Kidney (tissue), 14 donors: Measurements from ENCODE around the gene KRTAP10-5. TPM values are rescaled to one million over a fixed set of nuclear protein-coding genes. Genes with fewer than 3 reads are reported as not detected.

ENCODE experiments used
- DNase-seq, 5 donors: peaks; one replicate each; pipeline ENCODE4 v3.0.0-alpha.2; 2013 to 2020
- FAIRE-seq: peaks from 2 replicates; lab custom pipeline; 2012; peaks lifted over from hg19 to GRCh38; lab: Jason Lieb, UNC
- H3K27ac ChIP-seq, 2 donors: one replicate each; pipeline ENCODE4 v1.7.0; 2013; ENCODE audit warnings: low read depth in 2 of 2, low read length in 2 of 2, inconsistent platforms in 1 of 2
- H3K27me3 ChIP-seq: one replicate; pipeline ENCODE4 v1.7.1; 2013; ENCODE audit warnings: low read length, inconsistent platforms; ENCODE audit not compliant: control insufficient read depth, insufficient read depth
- H3K36me3 ChIP-seq, 3 donors: one replicate each; pipeline versions ENCODE4 v1.7.0 to v1.7.1; 2013; ENCODE audit warnings: low read length in 3 of 3, control low read depth in 1 of 3, inconsistent platforms in 1 of 3; ENCODE audit not compliant: insufficient read depth in 3 of 3, control insufficient read depth in 2 of 3
- H3K4me1 ChIP-seq, 3 donors: one replicate each; pipeline versions ENCODE4 v1.7.0 to v1.7.1; 2013; ENCODE audit warnings: low read length in 3 of 3, inconsistent platforms in 1 of 3, low read depth in 1 of 3; ENCODE audit not compliant: control insufficient read depth in 2 of 3, insufficient read depth in 2 of 3
- H3K4me3 ChIP-seq, 3 donors: one replicate each; pipeline versions ENCODE4 v1.7.0 to v1.8.1; 2013; ENCODE audit warnings: low read length in 3 of 3, control low read depth in 1 of 3, inconsistent platforms in 1 of 3
- H3K9ac ChIP-seq, 3 donors: one replicate each; pipeline versions ENCODE4 v1.7.0 to v1.7.1; 2013; ENCODE audit warnings: low read length in 3 of 3, control low read depth in 1 of 3, inconsistent platforms in 1 of 3
- H3K9me3 ChIP-seq, 3 donors: one replicate each; pipeline versions ENCODE4 v1.7.0 to v1.7.1; 2013; ENCODE audit warnings: low read length in 3 of 3, control low read depth in 1 of 3, inconsistent platforms in 1 of 3; ENCODE audit not compliant: control insufficient read depth in 2 of 3, insufficient read depth in 1 of 3
- intact Hi-C: fragments of 100-400 bp; cut with DNase I; formaldehyde crosslinking; loops from one replicate; pipeline ENCODE4 v1.11.1; 2022
- polyA plus RNA-seq: library from polyadenylated mRNA; stranded (reverse); fragments of 350-450 nt; fragmentation: Illumina TruSeq; extraction: RNeasy Lipid Tissue Mini Kit (QIAGEN cat#74804); gene quantifications from one replicate; pipeline ENCODE4 v1.2.3, GENCODE V29; 2014; ENCODE audit warnings: low read depth, low replicate concordance; ENCODE audit not compliant: insufficient read depth
- total RNA-seq: library from RNA; stranded (reverse); fragmentation: NEBNext Ultra II Directional; extraction: Animal tissue kit (Norgen Biotek cat#: 25700); gene quantifications from one replicate; pipeline ENCODE4 v1.2.1, GENCODE V29; 2021
- TF ChIP-seq, protein P1 (sequence below): IDR thresholded peaks from 3 replicates; pipeline ENCODE4 v1.5.1; 2012; ENCODE audit warnings: mild to moderate bottlenecking, moderate library complexity, borderline replicate concordance; ENCODE audit not compliant: insufficient read depth; ENCODE audit errors: extremely low read depth
- donor health status: control.
- donor health status: control.
- donor health status: control.
- donor health status: control.
- donor health status: control.
- donor health status: DM: yes; HTN: yes; CAD: no.
- donor health status: Normal renal cell carcinoma (clear cell type).

Gene KRTAP10-5
- total and polyA plus RNA-seq, 2 donors from 2014 or later, result not detected

- TF ChIP-seq, protein P1, sequence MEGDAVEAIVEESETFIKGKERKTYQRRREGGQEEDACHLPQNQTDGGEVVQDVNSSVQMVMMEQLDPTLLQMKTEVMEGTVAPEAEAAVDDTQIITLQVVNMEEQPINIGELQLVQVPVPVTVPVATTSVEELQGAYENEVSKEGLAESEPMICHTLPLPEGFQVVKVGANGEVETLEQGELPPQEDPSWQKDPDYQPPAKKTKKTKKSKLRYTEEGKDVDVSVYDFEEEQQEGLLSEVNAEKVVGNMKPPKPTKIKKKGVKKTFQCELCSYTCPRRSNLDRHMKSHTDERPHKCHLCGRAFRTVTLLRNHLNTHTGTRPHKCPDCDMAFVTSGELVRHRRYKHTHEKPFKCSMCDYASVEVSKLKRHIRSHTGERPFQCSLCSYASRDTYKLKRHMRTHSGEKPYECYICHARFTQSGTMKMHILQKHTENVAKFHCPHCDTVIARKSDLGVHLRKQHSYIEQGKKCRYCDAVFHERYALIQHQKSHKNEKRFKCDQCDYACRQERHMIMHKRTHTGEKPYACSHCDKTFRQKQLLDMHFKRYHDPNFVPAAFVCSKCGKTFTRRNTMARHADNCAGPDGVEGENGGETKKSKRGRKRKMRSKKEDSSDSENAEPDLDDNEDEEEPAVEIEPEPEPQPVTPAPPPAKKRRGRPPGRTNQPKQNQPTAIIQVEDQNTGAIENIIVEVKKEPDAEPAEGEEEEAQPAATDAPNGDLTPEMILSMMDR, result no peak
These were observed 39.5 kb upstream of the KRTAP10-5 start for GRCh38 chr21:44619886-44620285.

DNA sequence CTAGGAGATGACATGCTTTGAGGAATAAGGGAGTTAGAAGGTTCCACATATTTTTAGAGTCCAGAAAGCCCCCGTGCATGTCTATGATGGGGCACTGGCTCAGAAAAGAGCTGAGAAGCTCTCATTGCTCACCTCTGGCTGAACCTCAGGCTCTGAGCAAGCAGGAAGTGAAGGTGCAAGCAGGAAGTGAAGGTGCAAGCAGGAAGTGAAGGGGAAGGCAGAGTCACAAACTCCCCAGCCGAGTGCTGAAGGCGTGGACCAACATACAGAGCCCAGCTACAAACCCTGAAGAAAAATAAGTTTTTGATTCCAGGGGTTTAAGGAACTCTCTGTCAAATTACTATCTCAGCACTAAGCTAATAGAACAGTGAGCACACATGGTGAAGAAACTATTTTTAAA, 38.5 kb upstream of the KRTAP10-5 start:
- Histone ChIP-seq H3K9me3 (peaks cover 0 to 9% (median 0%) of the 10 kb centered on the region in 3 donors), H3K9ac (no peak overlapping the region), H3K36me3 (no peaks in the 10 kb centered on the region), H3K27me3 (no peaks in the 10 kb centered on the region), H3K27ac (no peak overlapping the region), H3K4me3 (no peak overlapping the region), H3K4me1 (no peaks in the 10 kb centered on the region)
- intact Hi-C loops, result no loop called here
- FAIRE-seq, result no peak
- no peak for DNase-seq
- TF ChIP-seq, protein P1, result no peak

More at GRCh38 chr21:44619886-44620285, 39.5 kb upstream of the KRTAP10-5 start:
- H3K27me3 ChIP-seq, result no peaks in the 10 kb centered on the region
- intact Hi-C loops, result no loop called here
- no peak overlapping the region for H3K27ac ChIP-seq
- FAIRE-seq, result no peak
- no peaks in the 10 kb centered on the region for H3K36me3 ChIP-seq
- H3K4me1 ChIP-seq, result no peaks in the 10 kb centered on the region
- no peak for DNase-seq
- H3K9me3 ChIP-seq, result peaks cover 0 to 18% (median 0%) of the 10 kb centered on the region in 3 donors
- no peak overlapping the region for H3K4me3 ChIP-seq
- H3K9ac ChIP-seq, result no peak overlapping the region

DNA sequence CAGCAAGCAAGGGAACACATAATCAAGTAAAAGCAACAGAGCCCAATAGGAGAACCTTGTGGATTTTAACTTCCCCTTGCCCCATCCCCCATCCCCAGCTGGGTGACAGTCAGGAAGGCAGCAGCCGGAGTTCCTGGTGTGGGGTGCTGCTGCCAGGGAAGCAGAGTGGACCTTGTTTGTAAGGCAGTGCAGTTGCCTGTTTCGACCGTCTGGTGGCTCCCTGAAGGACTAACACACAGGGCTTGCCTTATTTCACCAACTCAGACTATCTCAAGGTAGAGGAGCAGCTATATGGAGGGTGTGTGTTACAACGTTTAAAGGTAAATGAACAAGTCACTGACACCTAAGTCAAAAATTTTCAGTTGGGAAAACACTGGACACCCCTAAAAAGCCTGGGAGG, 38.1 kb upstream of the KRTAP10-5 start:
- FAIRE-seq, result no peak

More for the DNA sequence above, 38.1 kb upstream of the KRTAP10-5 start:
- Histone ChIP-seq H3K9ac (no peak overlapping the region), H3K27ac (no peak overlapping the region), H3K4me1 (no peaks in the 10 kb centered on the region), H3K27me3 (no peaks in the 10 kb centered on the region), H3K36me3 (no peaks in the 10 kb centered on the region), H3K4me3 (no peak overlapping the region), H3K9me3 (peaks cover 0 to 5% (median 0%) of the 10 kb centered on the region in 3 donors)
- DNase-seq, result peak in 1 of 5 donors; percentile 8
- intact Hi-C loops, result no loop called here
- TF ChIP-seq, protein P1, result peak; percentile 25
